ENCODE measurements around the gene ERGIC1. TPM values are rescaled to one million over a fixed set of nuclear protein-coding genes. Genes with fewer than 3 reads are reported as not detected.

Gene ERGIC1
- total and polyA plus RNA-seq, 8 donors = 54.8 to 101 (median 75.6) TPM

DNA sequence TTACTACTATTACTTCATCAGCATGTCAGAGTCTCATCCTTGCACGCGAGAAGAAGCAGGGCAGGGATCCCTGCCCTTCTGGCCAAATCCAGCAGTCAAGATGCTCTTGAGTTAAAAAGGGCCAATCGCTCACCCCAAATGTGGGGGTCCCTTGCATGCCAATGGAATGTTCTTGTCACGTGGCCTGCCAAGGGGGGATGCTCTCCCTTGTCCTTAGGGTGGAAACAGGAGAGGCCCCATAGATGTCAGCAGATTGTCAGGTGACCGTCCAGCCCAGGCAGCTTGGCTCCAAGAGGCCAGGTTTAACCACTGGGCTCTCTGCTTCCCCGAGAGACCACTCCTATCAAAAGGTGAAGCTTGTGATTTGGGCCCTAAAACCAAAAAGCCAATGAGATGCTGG, 37.7 kb upstream of the ERGIC1 start:
- DNase-seq = no peak
- no peak overlapping the region for H3K4me3 ChIP-seq
- 93 to 94% methylated on average over 6 of the region's 6 CpGs for WGBS, 2 donors
- H3K9me3 ChIP-seq = no peaks in the 10 kb centered on the region
- no peaks in the 10 kb centered on the region for H3K27me3 ChIP-seq
- H3K4me1 ChIP-seq = peaks cover 0 to 6% (median 3%) of the 10 kb centered on the region in 3 donors
- ATAC-seq = no peak
- intact Hi-C loops (cut with DNase I) = no loop called here
- no peak overlapping the region for H3K27ac ChIP-seq
- TF ChIP-seq, protein P1, sequence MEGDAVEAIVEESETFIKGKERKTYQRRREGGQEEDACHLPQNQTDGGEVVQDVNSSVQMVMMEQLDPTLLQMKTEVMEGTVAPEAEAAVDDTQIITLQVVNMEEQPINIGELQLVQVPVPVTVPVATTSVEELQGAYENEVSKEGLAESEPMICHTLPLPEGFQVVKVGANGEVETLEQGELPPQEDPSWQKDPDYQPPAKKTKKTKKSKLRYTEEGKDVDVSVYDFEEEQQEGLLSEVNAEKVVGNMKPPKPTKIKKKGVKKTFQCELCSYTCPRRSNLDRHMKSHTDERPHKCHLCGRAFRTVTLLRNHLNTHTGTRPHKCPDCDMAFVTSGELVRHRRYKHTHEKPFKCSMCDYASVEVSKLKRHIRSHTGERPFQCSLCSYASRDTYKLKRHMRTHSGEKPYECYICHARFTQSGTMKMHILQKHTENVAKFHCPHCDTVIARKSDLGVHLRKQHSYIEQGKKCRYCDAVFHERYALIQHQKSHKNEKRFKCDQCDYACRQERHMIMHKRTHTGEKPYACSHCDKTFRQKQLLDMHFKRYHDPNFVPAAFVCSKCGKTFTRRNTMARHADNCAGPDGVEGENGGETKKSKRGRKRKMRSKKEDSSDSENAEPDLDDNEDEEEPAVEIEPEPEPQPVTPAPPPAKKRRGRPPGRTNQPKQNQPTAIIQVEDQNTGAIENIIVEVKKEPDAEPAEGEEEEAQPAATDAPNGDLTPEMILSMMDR (IDR thresholded peaks at IDR 0.05) = no peak
- FAIRE-seq = no peak
- no peaks in the 10 kb centered on the region for H3K36me3 ChIP-seq

DNA sequence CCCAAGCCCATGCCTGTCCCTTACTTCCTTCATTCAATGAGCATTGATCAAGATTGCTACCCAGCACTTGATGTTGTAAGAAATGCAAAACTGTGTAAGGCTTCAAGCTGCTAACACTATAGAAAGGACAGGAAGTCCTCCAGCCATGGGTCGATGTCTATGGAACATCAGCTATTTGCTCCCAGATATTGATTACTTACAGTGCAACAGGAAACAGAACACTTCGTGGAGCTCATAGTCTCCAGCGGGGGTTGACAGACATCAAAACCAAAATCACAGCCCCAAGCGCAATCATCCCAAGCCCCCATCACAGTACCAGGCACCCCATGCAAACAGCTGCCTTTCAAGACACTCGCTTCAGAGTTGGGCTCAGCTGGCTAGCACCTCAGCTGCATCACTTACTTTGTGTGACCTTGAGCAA, 36.3 kb upstream of the ERGIC1 start:
- DNase-seq = no peak
- Histone ChIP-seq H3K36me3 (no peaks in the 10 kb centered on the region), H3K27me3 (no peaks in the 10 kb centered on the region), H3K4me1 (peaks cover 0 to 6% (median 3%) of the 10 kb centered on the region in 3 donors), H3K9me3 (no peaks in the 10 kb centered on the region), H3K4me3 (no peak overlapping the region), H3K27ac (peak overlapping the region in 2 of 4 donors; percentile 19 to 46)
- peak in 1 of 4 donors; percentile 7 for ATAC-seq
- 31 to 32% methylated on average over 5 of the region's 5 CpGs for WGBS, 2 donors
- TF ChIP-seq, protein P1 (IDR thresholded peaks at IDR 0.05) = no peak
- FAIRE-seq = no peak
- intact Hi-C loops (cut with DNase I) = no loop called here

DNA sequence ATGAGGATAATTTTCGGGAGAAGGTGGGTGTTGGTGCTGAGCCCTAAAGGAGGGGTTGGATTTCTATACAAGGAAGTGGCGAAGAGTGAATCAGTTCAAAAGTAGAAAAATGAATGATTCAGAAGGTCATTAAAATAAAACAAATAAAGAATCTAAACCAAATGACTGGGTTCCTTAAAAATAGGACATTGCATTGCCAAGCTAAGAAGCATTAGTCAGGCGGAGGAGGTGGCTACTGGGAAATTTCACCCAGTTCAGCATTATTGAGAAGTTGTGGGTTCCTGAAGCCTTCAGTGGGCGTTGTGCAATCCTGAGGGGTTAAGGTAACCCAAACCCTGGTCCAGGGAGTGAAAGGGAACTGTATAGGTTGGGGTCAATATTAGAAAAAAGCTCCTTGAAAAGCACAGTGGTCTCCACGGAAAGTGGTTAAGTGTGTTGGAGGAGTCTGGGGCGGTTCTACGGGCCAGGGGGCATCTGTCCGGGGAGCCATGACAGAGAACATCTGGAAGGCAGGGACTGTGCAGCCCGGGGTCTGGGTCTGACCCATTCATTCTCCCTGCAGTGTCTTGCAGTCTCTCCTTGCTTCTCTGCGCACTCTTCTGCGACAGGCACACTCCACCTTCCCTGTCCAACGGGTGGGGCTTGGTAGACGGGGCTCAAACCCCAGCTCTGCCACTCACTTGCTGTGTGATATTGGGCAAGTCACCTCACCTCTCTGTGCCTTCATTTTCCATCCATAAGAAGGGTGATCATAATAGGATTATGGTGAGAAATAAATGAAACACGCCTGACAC, 35.4 kb upstream of the ERGIC1 start:
- intact Hi-C loops (cut with DNase I) = no loop called here
- WGBS, 2 donors = 80 to 81% methylated on average over 14 of the region's 14 CpGs
- Histone ChIP-seq H3K4me3 (no peak overlapping the region), H3K36me3 (no peaks in the 10 kb centered on the region), H3K9me3 (no peaks in the 10 kb centered on the region), H3K4me1 (peaks cover 0 to 6% (median 3%) of the 10 kb centered on the region in 3 donors), H3K27me3 (no peaks in the 10 kb centered on the region), H3K27ac (peak overlapping the region in 2 of 4 donors; percentile 19 to 46)
- TF ChIP-seq, protein P1 (IDR thresholded peaks at IDR 0.05) = no peak
- DNase-seq (no peak), ATAC-seq (peak in 3 of 4 donors; percentile 25 to 50 (median 48)), FAIRE-seq (no peak)

DNA sequence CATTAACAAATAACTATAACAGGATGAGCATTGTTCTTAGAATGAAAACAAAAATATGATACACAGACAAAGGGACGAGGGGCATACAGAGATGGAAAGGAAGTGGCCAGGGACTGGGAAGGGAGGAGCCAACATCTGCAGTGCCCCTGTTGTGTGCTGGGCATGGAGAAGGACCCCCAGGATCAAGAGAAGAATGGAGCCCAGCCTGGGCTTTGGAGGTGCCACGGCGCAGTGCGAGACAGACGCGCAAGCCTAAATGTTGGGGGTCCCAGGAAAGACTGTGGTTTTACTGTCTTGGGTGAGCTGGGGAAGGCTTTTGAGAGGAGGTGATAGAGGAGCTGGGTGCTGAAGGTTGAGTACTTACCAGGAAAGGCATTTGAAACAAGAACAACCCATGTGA, 34.6 kb upstream of the ERGIC1 start:
- Histone ChIP-seq H3K27ac (peak overlapping the region in 2 of 4 donors; percentile 19 to 48), H3K36me3 (no peaks in the 10 kb centered on the region), H3K4me1 (peaks cover 0 to 6% (median 3%) of the 10 kb centered on the region in 3 donors), H3K4me3 (no peak overlapping the region), H3K27me3 (no peaks in the 10 kb centered on the region), H3K9me3 (no peaks in the 10 kb centered on the region)
- TF ChIP-seq, protein P1 (IDR thresholded peaks at IDR 0.05) = no peak
- intact Hi-C loops (cut with DNase I) = no loop called here
- FAIRE-seq = no peak
- no peak for ATAC-seq
- DNase-seq = no peak
- 90% methylated on average over 6 of the region's 6 CpGs for WGBS, 2 donors

DNA sequence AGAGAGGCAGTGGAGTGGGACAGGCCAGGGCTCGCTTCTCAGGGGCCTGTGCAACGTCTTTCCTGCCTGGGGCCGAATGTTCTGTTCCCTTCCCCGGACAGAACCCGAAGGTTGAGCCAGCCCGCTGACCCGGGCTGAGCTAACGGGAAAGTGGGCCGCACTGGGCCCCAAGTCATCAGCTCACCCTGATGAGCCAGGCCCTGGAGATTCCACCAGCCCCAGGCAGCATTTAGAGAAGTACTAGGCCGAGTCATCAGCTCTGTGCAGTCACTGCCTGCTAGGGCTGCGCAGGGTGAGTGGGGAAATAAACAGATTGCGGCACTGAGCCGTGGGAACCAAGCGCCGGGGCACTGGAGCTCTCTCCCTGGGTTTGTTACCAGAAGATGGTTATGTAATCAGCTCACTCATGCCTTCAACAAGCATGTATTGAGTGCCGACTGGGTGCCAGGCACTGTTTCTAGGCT, 33.9 kb upstream of the ERGIC1 start:
- peak in 3 of 4 donors; percentile 36 to 67 (median 59) for ATAC-seq
- H3K4me1 ChIP-seq = peaks cover 0 to 6% (median 3%) of the 10 kb centered on the region in 3 donors
- DNase-seq = peak in 1 of 6 donors; percentile 64
- H3K9me3 ChIP-seq = no peaks in the 10 kb centered on the region
- H3K4me3 ChIP-seq = no peak overlapping the region
- FAIRE-seq = no peak
- TF ChIP-seq, protein P1 (IDR thresholded peaks at IDR 0.05) = no peak
- peak overlapping the region in 2 of 4 donors; percentile 20 to 48 for H3K27ac ChIP-seq
- H3K36me3 ChIP-seq = no peaks in the 10 kb centered on the region
- intact Hi-C loops (cut with DNase I) = no loop called here
- H3K27me3 ChIP-seq = no peaks in the 10 kb centered on the region
- 82 to 87% methylated on average over 16 of the region's 16 CpGs for WGBS, 2 donors
